Stimulated activated naive B cell treated with anti-CD40 and anti-IgM and Interleukin-4, amounts not matched to agents 10 μg/mL and 1 μg/mL and 100 μg/mL, for 72 hours (primary cell): ENCODE results near the gene EXOSC5.
A peak's percentile ranks its signal among the peaks of the same experiment; 100 is the strongest.
"Not testable (repeated sequence)": the region's sequence is repeated elsewhere in the genome, so short reads cannot be mapped to it uniquely, and the experiment has no call there.

Experiments
- ATAC-seq, 2 donors: fragments of 150-1000 bp; cut with Tn5 transposase; replicated peaks; 2 replicates each; pipeline ENCODE4 v1.10.0; 2021; ENCODE audit warnings: moderate library complexity in 1 of 2
- DNase-seq: peaks from one replicate; pipeline ENCODE4 v3.0.0; 2021
- H3K27ac Mint-ChIP-seq: one replicate; pipeline ENCODE4 v1.8.0; 2022; ENCODE audit warnings: mild to moderate bottlenecking, mixed read lengths
- H3K27me3 Mint-ChIP-seq, 2 donors: one replicate each; pipeline ENCODE4 v1.8.0; 2022; ENCODE audit warnings: mixed read lengths in 2 of 2
- H3K36me3 Mint-ChIP-seq, 2 donors: one replicate each; pipeline ENCODE4 v1.8.0; 2022; ENCODE audit warnings: mixed read lengths in 2 of 2, mild to moderate bottlenecking in 1 of 2
- H3K4me1 Mint-ChIP-seq, 2 donors: one replicate each; pipeline ENCODE4 v1.8.0; 2022; ENCODE audit warnings: mixed read lengths in 2 of 2, mild to moderate bottlenecking in 1 of 2
- H3K4me3 Mint-ChIP-seq, 2 donors: one replicate each; pipeline ENCODE4 v1.8.0; 2022; ENCODE audit warnings: mild to moderate bottlenecking in 2 of 2, mixed read lengths in 2 of 2, moderate library complexity in 1 of 2
- H3K9me3 Mint-ChIP-seq, 2 donors: one replicate each; pipeline ENCODE4 v1.8.0; 2022; ENCODE audit warnings: mixed read lengths in 2 of 2, mild to moderate bottlenecking in 1 of 2

The EXOSC5 gene

DNA sequence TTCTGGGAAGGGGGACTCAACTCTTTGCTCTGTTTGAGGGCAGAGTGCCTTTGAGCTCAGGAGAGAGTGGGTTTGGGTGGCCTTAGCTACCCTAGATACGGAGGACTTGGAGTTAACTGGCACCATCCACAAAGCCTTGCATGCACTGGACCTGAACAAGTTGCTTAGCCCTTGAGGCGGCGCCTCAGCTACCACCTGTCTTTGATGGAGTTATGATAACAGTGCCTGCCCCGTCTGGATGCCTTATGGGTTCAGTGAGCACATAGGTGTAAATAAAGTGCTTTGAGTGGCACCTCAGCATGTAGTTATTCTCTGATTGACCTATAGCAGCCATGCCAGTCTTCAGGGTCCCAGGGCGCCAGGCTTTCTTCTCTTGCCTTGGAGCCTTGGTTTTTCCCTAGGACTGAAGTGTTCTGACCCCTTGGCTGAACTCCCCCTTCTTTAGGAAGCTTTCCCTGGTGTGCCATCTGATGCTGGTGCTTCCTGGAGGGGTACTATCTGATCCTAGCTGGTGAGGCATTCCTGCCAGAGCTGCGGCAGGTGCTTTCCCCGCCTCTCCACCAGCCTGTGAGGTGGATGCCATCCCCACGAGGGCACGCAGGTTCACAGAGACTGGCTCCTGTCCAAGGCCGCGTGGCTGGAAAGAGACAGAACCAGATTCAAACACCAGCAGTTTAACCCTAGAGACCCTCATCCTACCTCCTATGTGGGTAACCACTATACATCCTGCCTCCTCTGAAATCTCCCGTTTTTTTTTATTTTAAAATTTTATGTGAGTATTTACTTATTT is 6.2 kb upstream of the EXOSC5 start:
- Mint-ChIP-seq H3K27me3 (no peaks in the 10 kb centered on the region), H3K36me3 (peaks cover 12% of the 10 kb centered on the region in 2 donors), H3K27ac (peak overlapping the region; percentile 51), H3K9me3 (no peaks in the 10 kb centered on the region), H3K4me3 (no peak overlapping the region), H3K4me1 (peaks cover 21 to 33% of the 10 kb centered on the region in 2 donors)
- no peak for DNase-seq
- no peak for ATAC-seq

DNA sequence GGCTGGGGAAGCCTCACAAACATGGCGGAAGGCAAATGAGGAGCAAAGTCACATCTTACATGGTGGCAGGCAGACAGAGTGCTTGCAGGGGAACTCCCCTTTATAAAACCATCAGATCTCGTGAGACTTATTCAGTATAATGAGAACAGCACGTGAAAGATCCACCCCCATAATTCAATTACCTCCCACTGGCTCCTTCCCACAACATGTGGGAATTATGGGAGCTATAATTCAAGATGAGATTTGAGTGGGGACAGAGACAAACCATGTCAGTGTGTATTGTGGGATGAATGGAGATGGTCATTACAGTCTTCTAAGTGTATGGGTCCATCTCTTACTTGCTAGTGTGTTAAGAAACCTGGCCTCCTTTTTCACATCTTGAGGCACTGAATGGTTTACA is 4.9 kb upstream of the EXOSC5 start:
- H3K27me3 Mint-ChIP-seq, result no peaks in the 10 kb centered on the region
- H3K36me3 Mint-ChIP-seq, result peaks cover 12% of the 10 kb centered on the region in 2 donors
- H3K4me3 Mint-ChIP-seq, result no peak overlapping the region
- no peak for DNase-seq
- H3K9me3 Mint-ChIP-seq, result no peaks in the 10 kb centered on the region
- no peak overlapping the region for H3K27ac Mint-ChIP-seq
- peaks cover 23 to 47% of the 10 kb centered on the region in 2 donors for H3K4me1 Mint-ChIP-seq
- no peak for ATAC-seq

DNA sequence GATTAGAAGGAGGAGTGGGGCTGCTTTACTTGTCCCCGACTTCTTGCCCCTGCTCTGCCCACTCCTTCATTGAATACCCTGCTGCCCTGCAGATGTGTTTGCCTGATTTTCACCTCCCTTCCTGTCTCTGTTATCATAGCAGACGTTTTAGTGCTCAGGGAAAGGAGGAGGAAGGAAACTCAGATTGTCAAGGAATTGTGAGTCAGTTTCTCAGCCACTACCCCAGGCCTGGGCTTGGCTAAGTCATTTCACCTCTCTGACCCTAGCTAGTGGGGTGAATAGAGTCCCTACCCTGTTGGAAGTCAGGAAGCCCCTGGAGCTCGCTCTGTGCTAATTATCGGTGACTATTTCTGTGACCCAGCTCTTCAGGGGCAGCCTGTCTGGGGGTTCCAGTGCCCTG is 4.3 kb upstream of the EXOSC5 start:
- Mint-ChIP-seq H3K36me3 (peaks cover 12% of the 10 kb centered on the region in 2 donors), H3K27ac (no peak overlapping the region), H3K9me3 (no peaks in the 10 kb centered on the region), H3K27me3 (no peaks in the 10 kb centered on the region), H3K4me3 (no peak overlapping the region), H3K4me1 (peaks cover 23 to 50% of the 10 kb centered on the region in 2 donors)
- ATAC-seq (no peak), DNase-seq (no peak)

DNA sequence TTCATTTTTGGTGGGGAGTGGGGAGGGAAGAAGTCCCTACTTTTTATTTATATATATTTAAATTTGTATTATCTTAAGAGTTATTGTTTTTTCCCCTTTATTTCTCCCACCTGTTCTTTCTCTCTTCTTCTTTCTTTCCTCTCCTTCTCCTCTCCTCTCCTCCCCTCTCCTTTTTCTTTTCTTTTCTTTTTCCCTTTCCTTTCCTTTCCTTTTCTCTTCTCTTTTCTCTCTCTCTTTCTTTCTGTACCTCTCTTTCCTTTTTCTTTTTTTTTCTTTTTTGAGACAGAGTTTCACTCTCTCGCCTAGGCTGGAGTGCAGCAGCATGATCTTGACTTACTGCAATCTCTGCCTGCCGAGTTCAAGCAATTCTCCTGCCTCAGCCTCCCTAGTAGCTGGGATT is 2.4 kb upstream of the EXOSC5 start:
- no peaks in the 10 kb centered on the region for H3K9me3 Mint-ChIP-seq
- H3K4me1 Mint-ChIP-seq, result peaks cover 28 to 65% of the 10 kb centered on the region in 2 donors
- H3K27ac Mint-ChIP-seq, result no peak overlapping the region
- ATAC-seq, result no peak
- H3K27me3 Mint-ChIP-seq, result no peaks in the 10 kb centered on the region
- peak overlapping the region in 1 of 2 donors; percentile 15 for H3K4me3 Mint-ChIP-seq
- no peak for DNase-seq
- peaks cover 12 to 22% of the 10 kb centered on the region in 2 donors for H3K36me3 Mint-ChIP-seq

DNA sequence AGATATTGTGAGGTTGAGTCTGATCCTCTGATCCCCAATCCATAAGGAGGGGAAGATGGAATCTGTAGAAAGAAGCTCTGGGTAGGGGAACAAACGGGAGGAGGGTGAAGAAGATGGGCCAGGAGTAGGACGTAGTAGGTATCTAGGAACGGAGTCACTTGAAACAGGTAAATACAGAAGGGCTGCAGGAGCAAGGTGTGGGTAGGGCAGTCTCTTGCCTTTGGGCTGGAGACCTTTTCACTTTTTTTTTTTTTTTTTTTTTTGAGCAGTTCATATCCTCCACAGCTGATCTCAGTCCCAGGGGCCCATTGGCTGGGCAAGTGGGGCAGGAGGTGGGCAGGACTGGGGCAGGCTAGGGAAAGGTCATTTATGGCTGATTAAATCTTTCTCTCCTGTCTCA is 1.9 kb upstream of the EXOSC5 start:
- H3K4me3 Mint-ChIP-seq, result peak overlapping the region; percentile 100
- peaks cover 12 to 22% of the 10 kb centered on the region in 2 donors for H3K36me3 Mint-ChIP-seq
- H3K27ac Mint-ChIP-seq, result peak overlapping the region; percentile 100
- DNase-seq (no peak), ATAC-seq (no peak)
- H3K4me1 Mint-ChIP-seq, result peaks cover 28 to 65% of the 10 kb centered on the region in 2 donors
- H3K9me3 Mint-ChIP-seq, result no peaks in the 10 kb centered on the region
- H3K27me3 Mint-ChIP-seq, result no peaks in the 10 kb centered on the region

DNA sequence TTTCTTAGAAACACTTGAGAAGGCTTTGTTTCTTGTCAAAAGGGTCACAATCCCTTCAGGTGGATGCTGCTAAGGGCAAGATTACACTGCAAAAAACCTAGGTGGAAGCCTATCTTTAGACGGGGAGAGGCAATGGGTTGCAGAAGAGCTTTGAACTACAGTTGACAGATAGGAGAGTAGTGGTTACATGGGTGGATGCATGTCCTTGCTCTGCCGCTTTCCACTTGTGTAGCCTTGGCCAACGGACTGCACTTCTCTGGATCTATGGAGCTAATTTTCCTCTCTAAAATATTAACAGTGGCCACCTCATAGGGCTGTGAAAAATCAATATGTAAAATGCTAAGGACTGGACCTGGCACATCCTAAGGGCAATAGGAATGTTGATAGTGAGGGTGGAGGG is 1.4 kb upstream of the EXOSC5 start:
- Mint-ChIP-seq H3K4me1 (peaks cover 27 to 65% of the 10 kb centered on the region in 2 donors), H3K4me3 (peak overlapping the region; percentile 100), H3K9me3 (no peaks in the 10 kb centered on the region), H3K27me3 (no peaks in the 10 kb centered on the region), H3K27ac (peak overlapping the region; percentile 100), H3K36me3 (peaks cover 12 to 22% of the 10 kb centered on the region in 2 donors)
- no peak for ATAC-seq
- DNase-seq, result no peak

DNA sequence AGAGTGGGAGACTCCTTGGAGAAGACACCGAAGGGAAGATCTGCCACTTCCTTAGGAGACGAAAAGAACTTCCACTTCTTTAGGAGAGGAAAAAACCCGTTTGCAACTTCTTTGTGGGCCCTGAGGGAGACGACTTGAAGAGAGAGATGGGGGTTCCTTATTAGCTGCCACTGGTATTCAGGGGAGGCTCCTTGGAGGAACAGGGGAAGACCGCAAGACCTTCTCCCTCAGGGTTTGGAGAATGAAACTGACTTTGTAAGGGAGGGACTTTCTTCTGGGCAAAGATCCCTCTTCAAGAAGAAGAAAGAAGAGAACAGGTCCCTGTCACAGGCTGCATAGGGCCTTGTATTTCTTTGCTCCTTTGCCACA is 875 bp upstream of the EXOSC5 start:
- ATAC-seq, result no peak
- no peak for DNase-seq
- H3K27ac Mint-ChIP-seq, result peak overlapping the region; percentile 100
- no peaks in the 10 kb centered on the region for H3K27me3 Mint-ChIP-seq
- H3K4me1 Mint-ChIP-seq, result peaks cover 26 to 62% of the 10 kb centered on the region in 2 donors
- peak overlapping the region; percentile 100 for H3K4me3 Mint-ChIP-seq
- no peaks in the 10 kb centered on the region for H3K9me3 Mint-ChIP-seq
- peaks cover 12 to 22% of the 10 kb centered on the region in 2 donors for H3K36me3 Mint-ChIP-seq

DNA sequence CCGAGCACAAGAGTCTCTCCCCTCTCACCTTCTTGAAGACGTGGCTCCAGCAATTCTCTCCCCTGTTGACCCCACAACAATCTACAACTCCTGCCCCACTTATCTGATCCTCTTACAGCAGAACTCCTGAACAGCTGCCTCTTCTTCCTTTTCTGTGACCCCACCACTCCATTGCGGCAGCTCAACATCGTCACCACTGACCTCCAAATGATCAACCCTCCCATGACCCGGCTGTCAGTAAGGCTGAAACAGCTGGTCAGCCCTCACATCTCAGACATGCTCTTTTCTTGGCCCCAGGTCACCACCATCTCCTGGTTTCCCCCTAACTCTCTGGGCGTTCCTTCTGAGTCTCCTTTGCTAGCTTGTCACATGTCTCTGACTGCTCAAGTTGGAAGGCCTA is 1.8 kb downstream of the EXOSC5 start:
- peak overlapping the region; percentile 32 for H3K27ac Mint-ChIP-seq
- no peaks in the 10 kb centered on the region for H3K27me3 Mint-ChIP-seq
- peaks cover 23 to 48% of the 10 kb centered on the region in 2 donors for H3K4me1 Mint-ChIP-seq
- DNase-seq (no peak), ATAC-seq (no peak)
- H3K9me3 Mint-ChIP-seq, result no peaks in the 10 kb centered on the region
- H3K36me3 Mint-ChIP-seq, result peaks cover 11 to 27% of the 10 kb centered on the region in 2 donors
- H3K4me3 Mint-ChIP-seq, result peak overlapping the region; percentile 34 to 58

DNA sequence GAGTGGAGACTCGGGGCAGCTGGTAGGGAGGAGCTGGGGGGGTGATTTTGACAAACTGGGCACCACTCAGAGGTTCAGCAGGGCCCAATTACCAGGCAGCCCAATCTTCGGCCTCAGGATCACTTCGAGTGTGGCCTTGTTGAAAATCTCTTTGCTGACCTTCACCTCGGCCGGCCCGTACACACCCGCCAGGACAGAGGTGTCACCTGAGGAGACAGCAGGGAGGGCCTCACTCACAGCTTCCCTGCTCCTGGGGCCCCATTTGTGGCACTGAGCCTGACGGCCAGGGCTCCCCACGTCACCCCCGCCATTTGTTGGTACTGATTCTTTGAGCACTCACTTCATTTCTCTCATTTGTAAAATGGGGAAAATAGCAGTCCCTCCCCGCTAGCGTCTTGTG is 4.4 kb downstream of the EXOSC5 start:
- ATAC-seq, result no peak
- Mint-ChIP-seq H3K36me3 (peaks cover 21 to 40% of the 10 kb centered on the region in 2 donors), H3K9me3 (no peaks in the 10 kb centered on the region), H3K4me1 (peaks cover 9 to 26% of the 10 kb centered on the region in 2 donors), H3K27ac (peak overlapping the region; percentile 68), H3K4me3 (no peak overlapping the region), H3K27me3 (no peaks in the 10 kb centered on the region)
- no peak for DNase-seq

DNA sequence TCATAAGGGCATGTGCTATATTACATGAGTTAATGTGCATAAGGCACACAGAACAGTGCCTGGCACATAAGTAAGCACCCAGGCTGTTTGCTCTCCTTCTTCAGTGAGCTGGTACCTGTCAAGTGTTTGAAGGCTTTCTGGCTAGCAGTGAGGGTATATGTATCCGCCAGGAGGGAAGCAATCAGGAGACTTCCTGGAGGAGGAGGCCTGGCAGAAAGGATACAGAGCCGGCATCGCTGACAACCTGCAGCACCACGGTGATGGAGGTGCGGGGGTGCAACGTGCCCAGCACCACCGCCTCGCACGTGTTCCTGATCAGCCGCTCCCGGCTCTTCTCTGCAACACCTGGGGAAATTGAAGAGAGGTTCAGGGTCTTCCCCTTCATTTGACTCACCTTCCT is 5.5 kb downstream of the EXOSC5 start:
- Mint-ChIP-seq H3K27me3 (no peaks in the 10 kb centered on the region), H3K4me3 (no peak overlapping the region), H3K9me3 (no peaks in the 10 kb centered on the region), H3K4me1 (peaks cover 9 to 16% of the 10 kb centered on the region in 2 donors), H3K36me3 (peaks cover 22 to 41% of the 10 kb centered on the region in 2 donors), H3K27ac (peak overlapping the region; percentile 56)
- no peak for ATAC-seq
- DNase-seq, result no peak

DNA sequence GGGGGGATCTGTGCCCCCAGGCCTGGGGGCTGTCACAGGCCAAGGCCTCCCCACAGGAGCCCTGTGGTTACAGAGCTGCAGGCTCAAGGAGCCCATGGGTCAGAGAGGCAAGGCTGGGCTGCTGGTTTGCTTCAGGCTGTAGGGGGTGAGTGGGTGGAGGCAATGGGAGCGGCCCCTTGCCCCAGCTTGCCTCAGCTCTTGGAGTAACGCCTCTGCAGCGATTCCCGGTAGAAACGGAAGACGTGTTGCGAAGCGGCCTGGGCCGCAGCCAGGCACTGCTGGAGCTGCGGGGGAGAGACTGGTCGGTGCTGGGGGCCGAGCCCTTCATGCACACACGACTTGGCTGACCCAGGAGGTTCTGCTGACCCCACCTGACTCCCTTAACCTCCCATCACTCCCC is 10.7 kb downstream of the EXOSC5 start:
- H3K27ac Mint-ChIP-seq, result no peak overlapping the region
- no peak for DNase-seq
- peaks cover 0 to 3% of the 10 kb centered on the region in 2 donors for H3K4me1 Mint-ChIP-seq
- no peak overlapping the region for H3K4me3 Mint-ChIP-seq
- H3K36me3 Mint-ChIP-seq, result peaks cover 33 to 42% of the 10 kb centered on the region in 2 donors
- no peaks in the 10 kb centered on the region for H3K9me3 Mint-ChIP-seq
- no peak for ATAC-seq
- H3K27me3 Mint-ChIP-seq, result no peaks in the 10 kb centered on the region

DNA sequence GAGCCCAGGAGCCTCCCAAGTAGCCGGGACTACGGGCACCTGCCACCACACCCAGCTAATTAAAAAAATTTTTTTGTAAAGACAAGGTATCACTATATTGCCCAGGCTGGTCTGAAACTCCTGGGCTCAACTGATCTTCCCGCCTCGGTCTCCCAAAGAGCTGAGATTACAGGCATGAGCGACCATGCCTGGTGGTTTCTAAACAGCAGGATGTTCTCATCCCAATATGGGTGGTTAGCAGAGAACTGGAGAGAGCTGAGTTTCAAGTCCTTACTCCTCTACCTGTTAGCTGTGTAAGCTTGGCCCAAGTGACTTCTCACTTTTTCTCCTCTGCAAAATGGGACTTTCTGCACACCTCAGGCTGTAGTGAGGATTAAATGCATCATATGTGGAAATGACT is 12.8 kb downstream of the EXOSC5 start:
- ATAC-seq (peak in 1 of 2 donors; percentile 29), DNase-seq (no peak)
- Mint-ChIP-seq H3K27ac (no peak overlapping the region), H3K9me3 (no peaks in the 10 kb centered on the region), H3K4me3 (no peak overlapping the region), H3K4me1 (peaks cover 0 to 3% of the 10 kb centered on the region in 2 donors), H3K27me3 (no peaks in the 10 kb centered on the region), H3K36me3 (peaks cover 26 to 31% of the 10 kb centered on the region in 2 donors)

DNA sequence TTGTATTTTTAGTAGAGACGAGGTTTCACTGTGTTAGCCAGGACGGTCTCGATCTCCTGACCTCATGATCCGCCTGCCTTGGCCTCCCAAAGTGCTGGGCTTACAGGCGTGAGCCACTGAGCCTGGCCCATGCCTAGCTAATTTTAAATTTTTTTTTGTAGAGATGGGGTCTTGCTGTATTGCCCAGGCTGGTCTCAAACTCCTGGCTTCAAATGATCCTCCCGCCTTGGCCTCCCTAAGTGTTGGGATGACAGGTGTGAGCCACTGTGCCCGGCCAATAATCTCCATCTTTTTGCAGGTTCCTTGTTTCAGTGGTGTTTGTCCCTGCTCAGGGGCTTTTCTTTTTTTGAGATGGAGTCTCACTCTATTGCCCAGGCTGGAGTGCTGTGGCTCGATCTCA is 15.6 kb downstream of the EXOSC5 start:
- not testable (repeated sequence) for H3K27ac Mint-ChIP-seq, H3K4me3 Mint-ChIP-seq, H3K27me3 Mint-ChIP-seq, ATAC-seq, DNase-seq, H3K9me3 Mint-ChIP-seq
- Mint-ChIP-seq H3K4me1 (peaks cover 19 to 22% of the 10 kb centered on the region in 2 donors), H3K36me3 (peaks cover 21 to 24% of the 10 kb centered on the region in 2 donors)

DNA sequence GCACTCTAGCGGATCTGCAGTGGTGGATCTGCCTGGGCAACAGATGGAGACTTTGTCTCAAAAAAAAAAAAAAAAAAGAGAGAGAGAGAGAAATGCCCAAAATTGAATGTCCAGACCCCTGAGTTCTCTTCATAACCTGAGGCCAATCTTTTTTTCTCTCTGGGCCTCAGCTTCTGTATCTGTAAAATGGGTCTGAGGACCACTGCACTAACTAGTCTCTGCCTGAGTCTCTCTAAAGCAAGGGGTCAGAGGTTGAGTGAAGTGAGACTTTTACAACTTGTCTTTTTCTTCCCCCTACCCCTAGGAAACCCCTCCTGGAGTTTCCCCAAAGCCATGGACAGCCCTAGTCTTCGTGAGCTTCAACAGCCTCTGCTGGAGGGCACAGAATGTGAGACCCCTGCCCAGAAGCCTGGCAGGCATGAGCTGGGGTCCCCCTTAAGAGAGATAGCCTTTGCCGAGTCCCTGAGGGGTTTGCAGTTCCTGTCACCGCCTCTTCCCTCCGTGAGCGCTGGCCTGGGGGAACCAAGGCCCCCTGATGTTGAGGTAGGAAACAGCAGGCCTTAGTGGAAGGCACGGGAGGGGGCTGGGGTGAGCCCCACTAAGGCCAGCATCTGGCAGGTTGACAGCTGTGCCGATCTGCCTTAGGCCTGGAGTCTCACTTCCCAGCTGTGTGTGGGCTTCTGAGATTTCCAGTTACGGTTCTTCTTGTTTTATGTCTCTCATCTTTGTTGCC is 19.0 kb downstream of the EXOSC5 start:
- Mint-ChIP-seq H3K9me3 (no peaks in the 10 kb centered on the region), H3K4me3 (no peak overlapping the region), H3K36me3 (peaks cover 10% of the 10 kb centered on the region in 2 donors), H3K4me1 (peaks cover 18 to 31% of the 10 kb centered on the region in 2 donors), H3K27me3 (no peaks in the 10 kb centered on the region), H3K27ac (peak overlapping the region; percentile 84)
- DNase-seq, result peak; percentile 31
- ATAC-seq, result peak; percentile 82 to 83

DNA sequence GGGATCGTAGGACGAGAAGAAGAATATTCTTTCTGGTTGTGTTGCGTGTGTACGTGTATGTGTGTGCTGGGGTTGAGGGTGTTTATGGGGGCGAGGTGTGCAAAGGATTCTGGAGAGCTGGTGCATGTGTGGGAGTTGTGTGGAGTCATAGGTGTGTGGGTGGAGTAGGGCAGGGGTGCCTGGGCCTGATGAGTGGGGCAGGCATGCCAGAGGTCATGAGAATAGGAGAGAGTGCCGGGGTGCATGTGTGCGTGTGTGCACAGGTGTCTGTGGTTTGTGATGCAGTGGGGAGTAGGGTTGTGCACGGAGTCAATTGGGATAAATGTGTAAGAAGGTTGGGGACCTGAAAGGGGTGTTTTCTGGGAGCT is 20.2 kb downstream of the EXOSC5 start:
- Mint-ChIP-seq H3K4me3 (peak overlapping the region; percentile 71 to 77), H3K9me3 (no peaks in the 10 kb centered on the region), H3K27me3 (no peaks in the 10 kb centered on the region), H3K36me3 (peaks cover 4 to 7% of the 10 kb centered on the region in 2 donors), H3K27ac (peak overlapping the region; percentile 3), H3K4me1 (peaks cover 18 to 31% of the 10 kb centered on the region in 2 donors)
- DNase-seq (no peak), ATAC-seq (peak; percentile 32 to 39)
